Activated gamma-delta T cell (primary cell): ENCODE measurements around the gene SYF2.
"Not testable (repeated sequence)": the region's sequence is repeated elsewhere in the genome, so short reads cannot be mapped to it uniquely, and the experiment has no call there.

Experiments
- DNase-seq: peaks from one replicate; lab custom pipeline; 2025; lab: John Stamatoyannopoulos, UW

The SYF2 gene

GRCh38 chr1:25206201-25206600 is 26.1 kb downstream of the SYF2 start:
- no peak for DNase-seq

- no peak for DNase-seq
These were observed 26.5 kb downstream of the SYF2 start for GRCh38 chr1:25205786-25206185.

GRCh38 chr1:25204797-25205480 is 27.4 kb downstream of the SYF2 start:
- no peak for DNase-seq

- no peak for DNase-seq
These were observed 31.3 kb downstream of the SYF2 start for GRCh38 chr1:25201006-25201405.

- no peak for DNase-seq
These were observed 32.3 kb downstream of the SYF2 start for GRCh38 chr1:25199819-25200620.

GRCh38 chr1:25198663-25199252 is 33.5 kb downstream of the SYF2 start:
- DNase-seq: no peak

- no peak for DNase-seq
These were observed 34.2 kb downstream of the SYF2 start for GRCh38 chr1:25197982-25198662.

GRCh38 chr1:25197235-25197975 is 34.9 kb downstream of the SYF2 start:
- no peak for DNase-seq

- DNase-seq: no peak
These were observed 35.5 kb downstream of the SYF2 start for GRCh38 chr1:25196830-25197229.

GRCh38 chr1:25195835-25196234 is 36.5 kb downstream of the SYF2 start:
- DNase-seq: no peak

GRCh38 chr1:25194572-25195020 is 37.7 kb downstream of the SYF2 start:
- DNase-seq: no peak

GRCh38 chr1:25194054-25194453 is 38.2 kb downstream of the SYF2 start:
- DNase-seq: no peak

GRCh38 chr1:25193229-25193628 is 39.1 kb downstream of the SYF2 start:
- DNase-seq: no peak

GRCh38 chr1:25192154-25192553 is 40.1 kb downstream of the SYF2 start:
- no peak for DNase-seq

GRCh38 chr1:25190260-25190659 is 42.0 kb downstream of the SYF2 start:
- no peak for DNase-seq

- DNase-seq: not testable (repeated sequence)
These were observed 44.4 kb downstream of the SYF2 start for GRCh38 chr1:25187904-25188303.

- no peak for DNase-seq
These were observed 45.2 kb downstream of the SYF2 start for GRCh38 chr1:25187077-25187476.

- DNase-seq: no peak
These were observed 45.9 kb downstream of the SYF2 start for GRCh38 chr1:25186161-25187007.

GRCh38 chr1:25185409-25186160 is 46.7 kb downstream of the SYF2 start:
- no peak for DNase-seq
